Measurements from ENCODE around the gene CACNA1B. TPM values are rescaled to one million over a fixed set of nuclear protein-coding genes. Genes with fewer than 3 reads are reported as not detected.

CACNA1B gene
- total and polyA plus RNA-seq, 11 donors, result 0.03 to 0.25 (median 0.13) TPM

GRCh38 chr9:137916540-137916939, 39.0 kb downstream of the CACNA1B start:
- Histone ChIP-seq H3K27me3 (peaks cover 0 to 12% (median 0%) of the 10 kb centered on the region in 9 donors), H3K4me1 (peaks cover 0 to 12% (median 5%) of the 10 kb centered on the region in 12 donors), H3K27ac (no peak overlapping the region), H3K36me3 (no peaks in the 10 kb centered on the region), H3K4me3 (no peak overlapping the region), H3K9me3 (no peaks in the 10 kb centered on the region)
- WGBS, 4 donors, result 73 to 77% (median 75%) methylated on average over 10 to 11 of the region's 11 CpGs
- intact Hi-C loops (cut with DNase I), result no loop called here
- no peak for ATAC-seq
- TF ChIP-seq POLR2A (IDR thresholded peaks at IDR 0.05) (no peak), CTCF (IDR thresholded peaks at IDR 0.05) (no peak)
- DNase-seq, result no peak

DNA sequence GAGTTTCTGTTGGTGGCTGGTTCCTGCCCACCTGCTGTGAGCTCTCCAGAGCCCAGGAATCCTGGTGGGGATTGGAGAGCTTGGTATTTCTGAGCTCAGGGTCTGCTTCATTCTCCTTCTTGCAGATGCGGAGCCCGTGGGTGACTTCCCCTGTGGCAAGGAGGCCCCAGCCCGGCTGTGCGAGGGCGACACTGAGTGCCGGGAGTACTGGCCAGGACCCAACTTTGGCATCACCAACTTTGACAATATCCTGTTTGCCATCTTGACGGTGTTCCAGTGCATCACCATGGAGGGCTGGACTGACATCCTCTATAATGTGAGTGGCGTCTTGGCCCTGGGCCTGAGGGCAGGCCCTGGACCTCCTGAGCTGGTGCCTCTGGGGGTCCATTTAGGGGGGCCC, 39.5 kb downstream of the CACNA1B start:
- H3K9me3 ChIP-seq, result no peaks in the 10 kb centered on the region
- intact Hi-C loops (cut with DNase I), result no loop called here
- peaks cover 0 to 12% (median 5%) of the 10 kb centered on the region in 12 donors for H3K4me1 ChIP-seq
- TF ChIP-seq POLR2A (IDR thresholded peaks at IDR 0.05), result no peak
- no peak for TF ChIP-seq CTCF (IDR thresholded peaks at IDR 0.05)
- no peak overlapping the region for H3K4me3 ChIP-seq
- H3K27me3 ChIP-seq, result peaks cover 0 to 6% (median 0%) of the 10 kb centered on the region in 9 donors
- ATAC-seq (no peak), DNase-seq (no peak)
- no peaks in the 10 kb centered on the region for H3K36me3 ChIP-seq
- 86 to 93% (median 87%) methylated on average over 3 to 8 of the region's 8 CpGs for WGBS, 4 donors
- no peak overlapping the region for H3K27ac ChIP-seq

DNA sequence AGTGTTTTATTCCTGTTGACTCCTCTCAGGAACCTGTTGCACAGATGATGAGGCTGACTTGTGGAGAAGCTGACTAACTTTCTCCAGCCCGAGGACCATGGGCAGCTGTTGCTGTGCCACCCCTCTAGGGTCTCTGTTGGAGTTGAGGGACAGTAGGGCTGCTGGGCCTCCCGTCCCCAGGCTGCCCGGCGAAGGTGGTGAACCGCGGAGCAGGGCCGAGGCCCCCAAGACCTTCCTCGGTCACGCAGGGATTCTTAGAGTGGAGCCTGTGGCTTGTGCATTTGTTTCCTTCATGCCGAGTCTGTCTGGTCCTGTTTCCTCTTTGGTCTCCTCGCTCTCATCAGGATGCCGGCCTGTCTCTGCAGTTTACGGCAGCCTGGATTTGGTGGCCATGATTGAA, 40.2 kb downstream of the CACNA1B start:
- ATAC-seq, result no peak
- H3K4me3 ChIP-seq, result no peak overlapping the region

More for the DNA sequence above, 40.2 kb downstream of the CACNA1B start:
- intact Hi-C loops (cut with DNase I), result no loop called here
- Histone ChIP-seq H3K9me3 (no peaks in the 10 kb centered on the region), H3K4me1 (peaks cover 0 to 12% (median 5%) of the 10 kb centered on the region in 12 donors), H3K27ac (no peak overlapping the region), H3K27me3 (peaks cover 0 to 5% (median 0%) of the 10 kb centered on the region in 9 donors), H3K36me3 (no peaks in the 10 kb centered on the region)
- 81 to 91% (median 88%) methylated on average over 11 to 13 of the region's 13 CpGs for WGBS, 4 donors
- no peak for DNase-seq
- TF ChIP-seq POLR2A (IDR thresholded peaks at IDR 0.05), result no peak
- no peak for TF ChIP-seq CTCF (IDR thresholded peaks at IDR 0.05)
